ENCODE measurements around the gene CLEC11A.

DNA sequence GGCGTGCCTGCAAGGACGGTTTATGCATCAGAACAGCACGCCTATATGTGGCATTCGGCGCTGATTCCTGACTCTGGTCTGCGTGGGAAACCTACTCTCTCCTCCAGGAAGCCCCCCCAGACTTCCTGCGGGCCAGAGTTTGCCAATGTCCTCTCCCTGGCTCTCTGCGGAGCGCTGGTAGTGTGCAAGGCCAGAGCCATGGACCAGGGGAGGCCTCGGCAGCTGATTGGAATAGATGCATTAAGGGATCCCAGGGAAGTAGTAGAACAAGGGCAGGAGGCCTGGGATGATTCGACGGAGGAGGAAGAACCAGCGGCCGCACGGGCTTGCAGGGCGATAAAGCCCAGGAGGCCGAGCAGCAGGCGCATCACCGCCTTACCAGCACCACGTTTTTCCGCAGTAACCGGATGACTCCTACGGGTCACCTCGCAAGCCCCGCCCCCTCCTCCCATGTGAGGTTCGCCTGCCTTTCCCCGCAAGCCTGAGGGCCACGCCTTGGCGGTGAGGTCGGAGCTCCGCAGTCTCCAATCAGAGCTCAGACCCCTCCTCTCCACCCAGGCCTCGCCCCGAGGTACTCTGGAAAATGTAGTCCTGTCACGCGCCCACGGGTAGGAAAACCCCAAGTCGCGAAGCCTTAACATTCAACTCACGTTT is 5.0 kb downstream of the CLEC11A start:
- TF ChIP-seq, protein P1, sequence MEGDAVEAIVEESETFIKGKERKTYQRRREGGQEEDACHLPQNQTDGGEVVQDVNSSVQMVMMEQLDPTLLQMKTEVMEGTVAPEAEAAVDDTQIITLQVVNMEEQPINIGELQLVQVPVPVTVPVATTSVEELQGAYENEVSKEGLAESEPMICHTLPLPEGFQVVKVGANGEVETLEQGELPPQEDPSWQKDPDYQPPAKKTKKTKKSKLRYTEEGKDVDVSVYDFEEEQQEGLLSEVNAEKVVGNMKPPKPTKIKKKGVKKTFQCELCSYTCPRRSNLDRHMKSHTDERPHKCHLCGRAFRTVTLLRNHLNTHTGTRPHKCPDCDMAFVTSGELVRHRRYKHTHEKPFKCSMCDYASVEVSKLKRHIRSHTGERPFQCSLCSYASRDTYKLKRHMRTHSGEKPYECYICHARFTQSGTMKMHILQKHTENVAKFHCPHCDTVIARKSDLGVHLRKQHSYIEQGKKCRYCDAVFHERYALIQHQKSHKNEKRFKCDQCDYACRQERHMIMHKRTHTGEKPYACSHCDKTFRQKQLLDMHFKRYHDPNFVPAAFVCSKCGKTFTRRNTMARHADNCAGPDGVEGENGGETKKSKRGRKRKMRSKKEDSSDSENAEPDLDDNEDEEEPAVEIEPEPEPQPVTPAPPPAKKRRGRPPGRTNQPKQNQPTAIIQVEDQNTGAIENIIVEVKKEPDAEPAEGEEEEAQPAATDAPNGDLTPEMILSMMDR (IDR thresholded peaks at IDR 0.05; ENCODE audit: borderline replicate concordance, extremely low read depth, low read length, poor library complexity, severe bottlenecking) = no peak
- no peak for TF ChIP-seq EZH2 (IDR thresholded peaks at IDR 0.05; ENCODE audit: borderline replicate concordance, low read depth, low read length, severe bottlenecking)
